Measurements from ENCODE around the gene KRT71.
"Not testable (repeated sequence)": the region's sequence is repeated elsewhere in the genome, so short reads cannot be mapped to it uniquely, and the experiment has no call there.

Gene KRT71

GRCh38 chr12:52517888-52518287 is 35.1 kb downstream of the KRT71 start:
- Mint-ChIP-seq H3K36me3 (ENCODE audit: low read depth) (no peaks in the 10 kb centered on the region), H3K4me3 (no peak overlapping the region)

DNA sequence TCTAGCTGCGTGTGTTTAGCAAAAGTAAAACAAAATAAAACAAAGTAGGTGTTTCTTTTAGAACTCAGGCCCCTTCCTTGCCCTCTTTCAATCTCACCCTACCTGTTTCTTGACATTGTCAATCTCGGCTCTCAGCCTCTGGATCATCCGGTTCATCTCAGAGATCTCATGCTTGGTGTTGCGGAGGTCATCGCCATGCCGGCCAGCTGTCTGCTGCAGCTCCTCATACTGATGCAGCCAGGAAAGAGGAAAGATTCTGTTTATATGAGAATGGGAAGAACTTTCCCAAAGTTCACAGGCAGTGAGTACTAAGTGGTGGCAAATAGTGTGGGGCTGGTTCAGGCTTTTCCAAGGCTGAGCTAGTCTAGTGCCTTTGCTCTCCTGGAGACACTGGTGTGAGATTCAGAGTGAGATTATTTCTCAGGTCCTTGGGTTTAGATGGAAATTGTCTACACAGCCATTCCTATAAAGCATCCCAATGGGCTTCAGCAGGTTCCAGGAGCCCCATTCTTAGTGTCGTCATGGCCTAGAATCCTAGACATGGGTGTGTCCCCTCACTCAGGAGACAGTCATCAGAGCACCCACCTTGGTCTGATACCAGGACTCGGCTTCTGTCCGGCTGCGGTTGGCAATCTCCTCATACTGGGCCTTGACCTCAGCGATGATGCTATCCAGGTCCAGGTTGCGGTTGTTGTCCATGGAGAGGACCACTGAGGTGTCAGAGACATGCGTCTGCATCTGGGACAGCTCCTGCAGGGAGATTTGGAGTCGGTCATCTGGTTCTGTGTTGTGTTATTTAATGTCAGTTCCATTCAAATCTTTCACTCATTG is 35.7 kb downstream of the KRT71 start:
- intact Hi-C loops (cut with micrococcal nuclease), result no loop called here
- no peaks in the 10 kb centered on the region for H3K9me3 Mint-ChIP-seq
- H3K4me1 Mint-ChIP-seq (ENCODE audit: low read depth), result no peaks in the 10 kb centered on the region
- no peaks in the 10 kb centered on the region for H3K36me3 Mint-ChIP-seq (ENCODE audit: low read depth)
- H3K27me3 Mint-ChIP-seq, result peaks cover 9% of the 10 kb centered on the region
- no peak overlapping the region for H3K4me3 Mint-ChIP-seq
- no peak overlapping the region for H3K27ac Mint-ChIP-seq

More at GRCh38 chr12:52517888-52518287, 35.1 kb downstream of the KRT71 start:
- no peaks in the 10 kb centered on the region for H3K9me3 Mint-ChIP-seq
- H3K4me1 Mint-ChIP-seq (ENCODE audit: low read depth), result no peaks in the 10 kb centered on the region
- intact Hi-C loops (cut with micrococcal nuclease), result no loop called here
- H3K27ac Mint-ChIP-seq, result no peak overlapping the region
- H3K27me3 Mint-ChIP-seq, result peaks cover 14% of the 10 kb centered on the region

DNA sequence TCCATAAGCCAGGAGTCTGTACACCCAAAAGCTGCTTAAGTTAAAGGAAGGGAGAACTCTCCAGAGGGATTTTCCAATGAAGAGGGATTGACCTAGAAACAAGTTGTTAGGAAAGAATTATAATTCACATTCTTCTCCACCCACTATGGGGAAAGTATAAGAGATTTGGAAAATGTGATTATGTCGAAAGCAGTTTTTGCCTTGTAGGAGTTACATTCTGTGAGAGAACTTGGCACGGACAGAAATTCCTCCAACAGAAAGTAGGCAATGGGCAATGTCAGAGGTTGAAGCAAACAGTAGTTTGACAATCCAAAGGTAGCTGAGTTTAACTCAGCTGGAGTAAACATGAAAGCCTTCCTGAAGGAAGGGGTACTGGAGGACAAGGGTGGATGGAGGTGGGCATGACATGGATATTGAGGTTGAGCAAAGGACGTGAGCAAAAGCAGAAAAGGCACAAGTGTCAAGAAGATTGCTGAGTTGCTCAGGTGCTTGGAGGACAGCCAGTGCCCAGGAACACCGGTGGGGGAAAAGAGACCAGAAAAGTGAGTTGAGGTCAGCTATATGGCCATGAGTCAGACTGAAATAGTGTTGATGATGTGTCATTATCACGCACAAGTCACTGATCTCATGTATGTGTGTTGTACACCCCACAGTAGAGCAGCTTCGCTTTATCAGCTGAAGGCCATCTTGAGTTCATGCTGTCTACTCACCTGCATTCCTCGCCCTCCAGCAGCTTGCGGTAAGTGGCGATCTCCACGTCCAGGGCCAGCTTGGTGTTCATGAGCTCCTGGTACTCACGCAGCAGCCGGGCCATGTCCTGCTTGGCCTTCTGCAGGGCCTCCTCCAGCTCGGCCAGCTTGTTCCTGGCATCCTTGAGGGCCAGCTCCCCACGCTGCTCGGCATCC is 36.8 kb downstream of the KRT71 start:
- H3K36me3 Mint-ChIP-seq (ENCODE audit: low read depth), result no peaks in the 10 kb centered on the region
- intact Hi-C loops (cut with micrococcal nuclease), result no loop called here
- H3K9me3 Mint-ChIP-seq, result peaks cover 7% of the 10 kb centered on the region
- H3K4me3 Mint-ChIP-seq, result no peak overlapping the region
- H3K4me1 Mint-ChIP-seq (ENCODE audit: low read depth), result no peaks in the 10 kb centered on the region
- no peak overlapping the region for H3K27ac Mint-ChIP-seq
- peaks cover 10% of the 10 kb centered on the region for H3K27me3 Mint-ChIP-seq

DNA sequence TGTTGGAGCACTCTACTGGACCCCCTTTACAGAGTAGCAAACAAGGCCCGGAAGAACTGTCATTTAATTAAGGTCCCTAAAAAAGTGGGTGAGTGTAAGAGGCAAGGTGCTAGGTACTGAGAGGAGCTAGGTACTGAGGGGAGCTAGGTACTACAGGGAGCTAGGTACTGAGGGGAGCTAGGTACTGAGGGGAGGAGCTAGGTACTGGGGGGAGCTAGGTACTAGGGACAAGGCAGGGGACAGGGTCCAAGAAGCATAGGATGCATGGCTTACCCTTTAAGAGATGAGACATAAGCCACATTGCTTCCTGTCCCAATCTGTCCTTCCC is 37.7 kb downstream of the KRT71 start:
- H3K4me3 Mint-ChIP-seq, result no peak overlapping the region
- no peaks in the 10 kb centered on the region for H3K36me3 Mint-ChIP-seq (ENCODE audit: low read depth)
- H3K9me3 Mint-ChIP-seq, result peaks cover 10% of the 10 kb centered on the region
- no peak overlapping the region for H3K27ac Mint-ChIP-seq
- intact Hi-C loops (cut with micrococcal nuclease), result no loop called here
- H3K27me3 Mint-ChIP-seq, result peaks cover 10% of the 10 kb centered on the region
- no peaks in the 10 kb centered on the region for H3K4me1 Mint-ChIP-seq (ENCODE audit: low read depth)

DNA sequence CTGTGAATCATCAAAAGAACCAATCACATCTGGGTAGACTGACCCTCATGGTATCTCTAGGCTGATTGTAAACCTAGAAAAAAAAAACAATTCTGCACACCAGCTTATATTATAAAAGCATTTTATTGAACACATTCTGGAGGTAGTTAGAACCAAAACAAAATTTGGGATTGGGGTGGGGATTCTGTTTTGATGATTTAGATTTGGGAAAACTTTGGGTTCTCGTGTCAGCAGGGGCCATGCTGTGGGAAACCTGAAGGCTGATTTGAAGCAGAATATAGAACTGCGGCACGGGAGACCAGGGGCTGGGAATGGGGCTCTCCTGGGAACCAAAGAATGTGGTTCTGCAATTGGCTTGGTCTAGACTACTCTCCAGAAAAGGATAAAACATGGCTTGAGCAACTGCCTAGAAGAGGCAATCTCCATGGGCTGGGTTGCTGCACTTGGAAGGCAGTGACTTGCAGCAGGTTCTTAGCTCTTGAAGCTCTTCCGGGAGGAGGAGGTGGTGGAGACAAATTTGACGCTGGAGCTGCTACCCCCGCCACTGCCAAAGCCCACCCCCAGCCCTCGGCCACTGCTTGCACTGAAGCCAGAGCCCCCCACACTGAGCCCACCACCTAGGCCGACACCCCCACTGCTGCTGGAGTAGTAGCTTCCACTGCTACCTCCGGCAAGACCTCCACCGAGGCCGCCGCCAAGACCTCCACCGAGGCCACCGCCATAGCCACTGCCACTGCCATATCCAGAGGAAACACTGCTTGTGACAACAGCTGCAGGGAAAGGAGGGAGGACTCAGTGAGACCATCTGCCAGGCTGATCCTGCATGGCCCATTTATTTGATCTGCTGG is 38.2 kb downstream of the KRT71 start:
- intact Hi-C loops (cut with micrococcal nuclease), result no loop called here
- peaks cover 12% of the 10 kb centered on the region for H3K27me3 Mint-ChIP-seq
- no peak overlapping the region for H3K4me3 Mint-ChIP-seq
- H3K4me1 Mint-ChIP-seq (ENCODE audit: low read depth), result no peaks in the 10 kb centered on the region
- no peak overlapping the region for H3K27ac Mint-ChIP-seq
- no peaks in the 10 kb centered on the region for H3K36me3 Mint-ChIP-seq (ENCODE audit: low read depth)
- peaks cover 10% of the 10 kb centered on the region for H3K9me3 Mint-ChIP-seq

DNA sequence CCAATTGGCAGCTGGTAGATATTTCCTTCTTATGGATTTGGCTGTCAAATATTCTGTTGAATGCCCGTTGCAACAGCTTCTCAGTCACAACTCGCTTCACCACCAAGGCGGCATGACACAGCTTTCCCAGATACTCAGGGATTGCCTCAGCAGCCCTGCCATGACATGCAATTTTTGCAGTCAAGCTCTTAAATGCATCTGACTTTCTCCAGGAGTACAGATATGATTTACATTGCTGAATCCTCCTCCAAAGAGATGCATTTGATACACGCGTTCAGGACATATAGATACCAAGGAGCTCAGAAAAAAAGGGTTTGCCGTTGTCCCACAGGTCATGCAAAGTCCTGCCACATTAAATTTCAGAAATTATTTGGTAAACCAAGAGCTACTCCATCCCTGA is 39.2 kb downstream of the KRT71 start:
- Mint-ChIP-seq H3K27ac (no peak overlapping the region), H3K4me1 (ENCODE audit: low read depth) (no peaks in the 10 kb centered on the region), H3K27me3 (peaks cover 11% of the 10 kb centered on the region), H3K4me3 (no peak overlapping the region), H3K36me3 (ENCODE audit: low read depth) (no peaks in the 10 kb centered on the region), H3K9me3 (peaks cover 10% of the 10 kb centered on the region)
- intact Hi-C loops (cut with micrococcal nuclease), result no loop called here

GRCh38 chr12:52508211-52508610 is 44.7 kb downstream of the KRT71 start:
- H3K9me3 Mint-ChIP-seq, result peaks cover 10% of the 10 kb centered on the region
- no peaks in the 10 kb centered on the region for H3K36me3 Mint-ChIP-seq (ENCODE audit: low read depth)
- H3K4me3 Mint-ChIP-seq, result no peak overlapping the region
- H3K4me1 Mint-ChIP-seq (ENCODE audit: low read depth), result no peaks in the 10 kb centered on the region
- intact Hi-C loops (cut with micrococcal nuclease), result no loop called here
- H3K27me3 Mint-ChIP-seq, result peaks cover 27% of the 10 kb centered on the region
- H3K27ac Mint-ChIP-seq, result no peak overlapping the region

DNA sequence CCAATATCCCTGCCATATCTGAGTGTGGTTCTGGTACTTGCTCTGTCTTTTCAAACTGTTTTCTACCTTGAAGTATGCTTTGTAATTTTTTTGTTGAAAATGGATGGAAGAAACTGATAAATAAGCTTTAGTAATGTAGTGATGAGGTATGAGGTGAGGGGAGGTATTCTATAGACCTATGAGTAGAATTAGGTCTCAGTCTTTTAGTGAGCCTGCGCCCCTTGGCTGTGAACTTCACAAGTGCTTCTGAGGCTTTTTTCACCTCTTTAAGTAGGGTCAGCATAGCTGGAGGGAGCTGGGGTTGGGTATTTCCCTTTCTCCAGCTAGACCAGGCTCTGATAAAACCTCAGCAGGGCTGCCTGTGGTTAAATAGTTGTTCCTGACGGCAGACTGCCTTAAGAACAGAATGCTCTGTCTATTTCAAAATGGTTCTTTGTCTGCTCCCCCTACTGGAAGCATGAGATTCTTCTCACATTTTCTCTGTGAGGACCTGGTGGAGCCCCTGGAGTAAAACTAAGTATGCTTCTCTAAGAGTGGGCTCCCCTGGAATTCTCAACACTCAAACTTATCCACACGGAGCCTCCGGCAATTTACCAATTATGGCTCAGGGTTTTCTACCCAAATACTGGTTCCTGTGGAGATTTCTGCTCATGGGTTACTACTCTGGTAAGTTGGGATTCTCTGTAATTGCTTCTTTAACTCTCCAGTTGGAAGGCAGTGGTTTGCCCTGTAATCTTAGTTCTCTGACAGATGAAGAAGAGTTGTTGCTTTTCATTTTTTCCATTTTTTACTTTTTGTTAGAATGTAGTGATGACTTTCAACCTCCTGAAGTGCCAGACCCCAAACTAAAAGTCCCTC is 45.9 kb downstream of the KRT71 start:
- Mint-ChIP-seq H3K27ac (no peak overlapping the region), H3K36me3 (ENCODE audit: low read depth) (no peaks in the 10 kb centered on the region), H3K9me3 (peaks cover 13% of the 10 kb centered on the region), H3K27me3 (peaks cover 27% of the 10 kb centered on the region), H3K4me3 (no peak overlapping the region), H3K4me1 (ENCODE audit: low read depth) (no peaks in the 10 kb centered on the region)
- intact Hi-C loops (cut with micrococcal nuclease), result no loop called here

DNA sequence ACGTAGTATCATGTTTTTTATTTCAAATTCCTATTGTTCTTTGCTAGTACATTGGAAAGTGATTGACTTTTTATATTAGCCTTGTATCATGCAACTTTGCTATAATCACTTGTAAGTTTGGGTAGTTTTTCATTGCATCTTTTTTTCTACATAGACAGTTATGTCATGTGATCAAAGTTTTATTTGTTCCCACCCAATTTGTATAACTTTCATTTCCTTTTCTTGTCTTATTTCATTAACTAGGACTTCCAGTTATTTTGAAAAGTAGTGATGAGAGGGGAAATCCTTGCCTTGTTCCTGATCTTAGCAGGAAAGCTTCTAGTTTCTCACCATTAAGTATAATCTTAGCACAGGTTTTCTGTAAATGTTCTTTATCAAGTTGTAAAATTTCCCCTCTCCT is 50.1 kb downstream of the KRT71 start:
- intact Hi-C loops (cut with micrococcal nuclease), result no loop called here
- Mint-ChIP-seq H3K9me3 (peaks cover 7% of the 10 kb centered on the region), H3K4me1 (ENCODE audit: low read depth) (no peaks in the 10 kb centered on the region), H3K27me3 (peaks cover 25% of the 10 kb centered on the region), H3K36me3 (ENCODE audit: low read depth) (no peaks in the 10 kb centered on the region), H3K27ac (no peak overlapping the region), H3K4me3 (no peak overlapping the region)

DNA sequence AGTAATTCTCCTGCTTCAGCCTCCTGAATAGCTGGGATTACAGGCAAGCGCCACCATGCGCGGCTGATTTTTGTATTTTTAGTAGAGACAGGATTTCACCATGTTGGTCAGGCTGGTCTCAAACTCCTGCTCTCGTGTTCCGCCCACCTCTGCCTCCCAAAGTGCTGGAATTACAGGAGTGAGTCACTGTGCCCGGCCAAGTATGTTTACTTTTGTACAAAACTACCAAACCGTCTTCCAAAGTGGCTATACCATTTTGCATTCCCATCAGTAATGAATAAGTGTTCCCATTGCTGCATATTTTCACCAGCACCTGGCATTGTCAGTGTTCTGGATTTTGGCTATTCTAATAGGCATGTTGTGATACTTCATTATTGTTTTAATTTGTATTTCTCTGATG is 51.5 kb downstream of the KRT71 start:
- H3K4me3 Mint-ChIP-seq, result no peak overlapping the region
- H3K9me3 Mint-ChIP-seq, result peaks cover 7% of the 10 kb centered on the region
- intact Hi-C loops (cut with micrococcal nuclease), result no loop called here
- peaks cover 16% of the 10 kb centered on the region for H3K27me3 Mint-ChIP-seq
- H3K4me1 Mint-ChIP-seq (ENCODE audit: low read depth), result no peaks in the 10 kb centered on the region
- H3K36me3 Mint-ChIP-seq (ENCODE audit: low read depth), result no peaks in the 10 kb centered on the region
- H3K27ac Mint-ChIP-seq, result no peak overlapping the region

GRCh38 chr12:52500574-52500973 is 52.4 kb downstream of the KRT71 start:
- H3K27ac Mint-ChIP-seq; H3K36me3 Mint-ChIP-seq (ENCODE audit: low read depth); H3K9me3 Mint-ChIP-seq; H3K4me3 Mint-ChIP-seq; intact Hi-C loops (cut with micrococcal nuclease); H3K4me1 Mint-ChIP-seq (ENCODE audit: low read depth): not testable (repeated sequence)
- H3K27me3 Mint-ChIP-seq, result peaks cover 11% of the 10 kb centered on the region

DNA sequence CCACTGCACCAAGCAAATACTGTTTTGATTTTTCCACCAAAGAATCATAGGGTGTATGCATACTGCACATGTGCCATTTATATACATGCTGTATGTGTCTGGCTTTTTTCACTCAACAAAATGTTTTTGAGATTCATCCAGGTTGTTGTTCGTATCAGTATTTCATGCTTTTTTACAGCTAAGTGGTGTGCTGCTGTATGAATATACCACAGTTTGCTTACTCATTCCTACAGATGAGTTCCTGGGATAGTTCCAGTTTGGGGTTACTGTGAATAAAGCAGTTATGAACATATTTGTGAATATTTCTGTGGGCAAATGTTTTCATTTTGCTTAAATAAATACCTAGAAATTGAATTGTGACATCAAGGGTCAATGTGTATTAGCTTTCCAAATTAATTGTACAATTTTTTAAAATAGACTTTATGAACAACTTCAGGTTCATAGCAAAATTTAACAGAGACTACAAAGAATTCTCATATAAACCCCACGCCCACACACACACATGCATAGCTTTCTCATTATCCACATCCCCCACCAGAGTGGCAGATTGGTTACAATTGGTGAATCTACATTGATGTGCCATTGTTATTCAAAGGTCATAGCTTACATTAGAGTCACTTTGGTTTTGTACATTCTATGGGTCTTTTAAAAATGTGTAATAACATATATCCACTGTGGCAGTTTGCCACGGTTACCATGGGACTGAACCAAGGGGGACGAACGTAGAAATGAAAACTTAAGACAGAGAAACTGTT is 53.0 kb downstream of the KRT71 start:
- Mint-ChIP-seq H3K36me3 (ENCODE audit: low read depth) (no peaks in the 10 kb centered on the region), H3K9me3 (peaks cover 7% of the 10 kb centered on the region), H3K27ac (no peak overlapping the region), H3K4me1 (ENCODE audit: low read depth) (peaks cover 7% of the 10 kb centered on the region), H3K4me3 (no peak overlapping the region), H3K27me3 (peaks cover 9% of the 10 kb centered on the region)
- intact Hi-C loops (cut with micrococcal nuclease), result no loop called here

DNA sequence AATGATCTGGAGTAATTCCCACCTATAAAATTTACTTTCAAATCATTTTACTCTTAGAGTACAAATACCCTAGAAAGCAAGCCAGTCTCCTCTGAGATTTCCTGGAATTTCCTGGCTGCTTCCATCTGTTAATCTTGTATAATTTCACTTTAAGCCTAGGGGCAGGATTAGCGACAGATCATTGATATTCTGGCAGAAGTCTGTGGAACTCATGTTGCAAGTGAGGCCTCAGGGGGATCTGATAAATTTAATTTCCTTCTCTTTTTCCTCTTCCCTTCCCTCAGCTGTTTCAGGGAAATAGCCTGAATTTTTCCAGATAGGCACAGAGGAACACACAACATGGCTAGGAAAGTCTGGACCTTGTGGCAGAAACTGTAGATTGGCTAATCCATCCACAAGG is 54.0 kb downstream of the KRT71 start:
- intact Hi-C loops (cut with micrococcal nuclease), result no loop called here
- Mint-ChIP-seq H3K36me3 (ENCODE audit: low read depth) (no peaks in the 10 kb centered on the region), H3K27ac (no peak overlapping the region), H3K4me1 (ENCODE audit: low read depth) (peaks cover 17% of the 10 kb centered on the region), H3K9me3 (peaks cover 7% of the 10 kb centered on the region), H3K4me3 (no peak overlapping the region), H3K27me3 (peaks cover 6% of the 10 kb centered on the region)
